ENCODE results near the gene PIGR. TPM values are rescaled to one million over a fixed set of nuclear protein-coding genes. Genes with fewer than 3 reads are reported as not detected.

The PIGR gene
- total RNA-seq, 2 experiments from 2014 or later: not detected

- TF ChIP-seq CTCF (IDR thresholded peaks at IDR 0.05): no peak
- intact Hi-C loops (cut with DNase I, micrococcal nuclease): no loop called here
- Histone ChIP-seq H3K27ac (ENCODE audit: low read depth in 1 of 2, low read length in 2 of 2) (no peak overlapping the region), H3K4me3 (ENCODE audit: low read length) (no peak overlapping the region), H3K4me1 (ENCODE audit: insufficient read depth, low read length) (no peaks in the 10 kb centered on the region), H3K36me3 (ENCODE audit: insufficient read depth, low read length) (no peaks in the 10 kb centered on the region), H3K27me3 (ENCODE audit: control insufficient read depth in 1 of 2, insufficient read depth in 2 of 2, low read length in 2 of 2) (peaks cover 0 to 3% of the 10 kb centered on the region in 2 experiments), H3K9me3 (ENCODE audit: control insufficient read depth in 1 of 2, insufficient read depth in 1 of 2, low read length in 2 of 2) (no peaks in the 10 kb centered on the region)
- Mint-ChIP-seq H3K9me3 (no peaks in the 10 kb centered on the region), H3K4me3 (no peak overlapping the region), H3K36me3 (ENCODE audit: low read depth) (no peaks in the 10 kb centered on the region), H3K27me3 (peaks cover 4% of the 10 kb centered on the region), H3K4me1 (ENCODE audit: low read depth) (no peaks in the 10 kb centered on the region), H3K27ac (no peak overlapping the region)
- ChIA-PET POLR2A (no interaction called here), CTCF (no interaction called here)
- DNase-seq: no peak
- no peak for ATAC-seq (ENCODE audit: poor library complexity)
Observed at GRCh38 chr1:206940588-206940936, 5.7 kb downstream of the PIGR start.

GRCh38 chr1:206939841-206940587 lies 6.3 kb downstream of the PIGR start:
- no peak overlapping the region for H3K4me3 Mint-ChIP-seq
- ChIA-PET POLR2A (interaction anchor here (0.9 kb wide), 1 partner anchor 42 kb away, joined by 3 read pairs; no protein-coding TSS in a partner anchor), CTCF (no interaction called here)
- intact Hi-C loops (cut with DNase I, micrococcal nuclease): loop anchor here in 1 of 2 experiments (10.0 kb wide), 1 partner anchor 135 kb away; no protein-coding TSS in a partner anchor
- H3K27ac ChIP-seq (ENCODE audit: low read depth in 1 of 2, low read length in 2 of 2): no peak overlapping the region
- no peaks in the 10 kb centered on the region for H3K36me3 Mint-ChIP-seq (ENCODE audit: low read depth)
- TF ChIP-seq CTCF (IDR thresholded peaks at IDR 0.05): no peak
- peaks cover 0 to 3% of the 10 kb centered on the region in 2 experiments for H3K27me3 ChIP-seq (ENCODE audit: control insufficient read depth in 1 of 2, insufficient read depth in 2 of 2, low read length in 2 of 2)
- H3K27ac Mint-ChIP-seq: no peak overlapping the region
- no peak overlapping the region for H3K4me3 ChIP-seq (ENCODE audit: low read length)
- ATAC-seq (ENCODE audit: poor library complexity): no peak
- DNase-seq: no peak
- H3K4me1 Mint-ChIP-seq (ENCODE audit: low read depth): no peaks in the 10 kb centered on the region
- peaks cover 4% of the 10 kb centered on the region for H3K27me3 Mint-ChIP-seq
- H3K36me3 ChIP-seq (ENCODE audit: insufficient read depth, low read length): no peaks in the 10 kb centered on the region
- no peaks in the 10 kb centered on the region for H3K9me3 Mint-ChIP-seq
- H3K9me3 ChIP-seq (ENCODE audit: control insufficient read depth in 1 of 2, insufficient read depth in 1 of 2, low read length in 2 of 2): no peaks in the 10 kb centered on the region
- no peaks in the 10 kb centered on the region for H3K4me1 ChIP-seq (ENCODE audit: insufficient read depth, low read length)

GRCh38 chr1:206939131-206939530 lies 7.1 kb downstream of the PIGR start:
- intact Hi-C loops (cut with DNase I, micrococcal nuclease): loop anchor here in 1 of 2 experiments (10.0 kb wide), 1 partner anchor 136 kb away; no protein-coding TSS in a partner anchor
- Mint-ChIP-seq H3K4me3 (no peak overlapping the region), H3K36me3 (ENCODE audit: low read depth) (no peaks in the 10 kb centered on the region), H3K27ac (no peak overlapping the region), H3K27me3 (peaks cover 4% of the 10 kb centered on the region), H3K9me3 (no peaks in the 10 kb centered on the region), H3K4me1 (ENCODE audit: low read depth) (no peaks in the 10 kb centered on the region)
- H3K27me3 ChIP-seq (ENCODE audit: control insufficient read depth in 1 of 2, insufficient read depth in 2 of 2, low read length in 2 of 2): no peaks in the 10 kb centered on the region
- POLR2A ChIA-PET: interaction anchor here (0.9 to 1.2 kb wide), 2 partner anchors 30 to 43 kb away, joined by 3 read pairs; no protein-coding TSS in a partner anchor
- H3K4me3 ChIP-seq (ENCODE audit: low read length): no peak overlapping the region
- DNase-seq (no peak), ATAC-seq (ENCODE audit: poor library complexity) (no peak)
- no peaks in the 10 kb centered on the region for H3K36me3 ChIP-seq (ENCODE audit: insufficient read depth, low read length)
- CTCF ChIA-PET: interaction anchor here (0.6 kb wide), 1 partner anchor 59 kb away, joined by 3 read pairs; no protein-coding TSS in a partner anchor
- H3K9me3 ChIP-seq (ENCODE audit: control insufficient read depth in 1 of 2, insufficient read depth in 1 of 2, low read length in 2 of 2): no peaks in the 10 kb centered on the region
- H3K27ac ChIP-seq (ENCODE audit: low read depth in 1 of 2, low read length in 2 of 2): no peak overlapping the region
- TF ChIP-seq CTCF (IDR thresholded peaks at IDR 0.05): no peak
- no peaks in the 10 kb centered on the region for H3K4me1 ChIP-seq (ENCODE audit: insufficient read depth, low read length)

Measured in CD4-positive, alpha-beta T cell (primary cell).